ENCODE measurements around the gene ZNF324B.

- no peak for TF ChIP-seq CTCF (IDR thresholded peaks at IDR 0.05; ENCODE audit: extremely low read depth in 1 of 2, insufficient read depth in 1 of 2, low read depth in 1 of 2, low read length in 2 of 2)
- no peak for TF ChIP-seq JUN (IDR thresholded peaks at IDR 0.05; ENCODE audit: borderline replicate concordance, insufficient read depth, insufficient read length, low read depth)
- TF ChIP-seq FOS (IDR thresholded peaks at IDR 0.05; ENCODE audit: borderline replicate concordance, insufficient read depth, low read length): no peak
- TF ChIP-seq POLR2A (IDR thresholded peaks at IDR 0.05; ENCODE audit: low read depth, low read length): no peak
- no peak for TF ChIP-seq POLR2AphosphoS5 (IDR thresholded peaks at IDR 0.05; ENCODE audit: insufficient read depth, low read depth, low read length)
- TF ChIP-seq EZH2 (IDR thresholded peaks at IDR 0.05; ENCODE audit: borderline replicate concordance, low read depth, low read length, severe bottlenecking): no peak
Observed at GRCh38 chr19:58474291-58474996, 23.0 kb downstream of the ZNF324B start.
